GM23338 (cell line): Measurements from ENCODE around the gene ZNF429. TPM values are rescaled to one million over a fixed set of nuclear protein-coding genes. Genes with fewer than 3 reads are reported as not detected.

Experiments
- EZH2 ChIP-seq: fragments of 200-600 bp; sonication (generic); IDR thresholded peaks from one replicate; pipeline ENCODE4 v1.8.0; 2017; ENCODE audit warnings: antibody characterized with exemption, mild to moderate bottlenecking, low read depth; ENCODE audit not compliant: unreplicated experiment
- EZH2phosphoT487 ChIP-seq: fragments of 200-600 bp; sonication (generic); IDR thresholded peaks from one replicate; pipeline ENCODE4 v1.8.1; 2018; ENCODE audit warnings: antibody characterized with exemption; ENCODE audit not compliant: unreplicated experiment
- NANOG ChIP-seq: IDR thresholded peaks from 2 replicates; pipeline ENCODE4 v1.6.1; 2016; ENCODE audit warnings: antibody characterized with exemption, borderline replicate concordance
- POLR2AphosphoS5 ChIP-seq: IDR thresholded peaks from 2 replicates; pipeline ENCODE4 v1.6.1; 2016; ENCODE audit warnings: antibody characterized with exemption, low read depth
- ZNF114 ChIP-seq: fragments of 250-450 bp; sonication (Bioruptor Pico); IDR thresholded peaks from 2 replicates; pipeline ENCODE4 v1.5.0; 2020; ENCODE audit warnings: mild to moderate bottlenecking, moderate library complexity
- ZNF331 ChIP-seq: fragments of 250-450 bp; sonication (Bioruptor Pico); IDR thresholded peaks from 2 replicates; pipeline ENCODE4 v1.5.0; 2020; ENCODE audit warnings: low read depth, mild to moderate bottlenecking, moderate library complexity
- ZNF462 ChIP-seq: fragments of 250-450 bp; sonication (Bioruptor Pico); IDR thresholded peaks from 2 replicates; pipeline ENCODE4 v1.5.0; 2020; ENCODE audit warnings: mild to moderate bottlenecking, moderate library complexity
- polyA plus RNA-seq: library from polyadenylated mRNA; unstranded; fragments of >200 nt; fragmentation: Nextera tagmentation; extraction: Ambion mirVana; gene quantifications from 2 replicates; pipeline ENCODE4 v1.2.1, GENCODE V29; 2016
- total RNA-seq: library from RNA; depleted of rRNA; stranded (reverse); fragments of >200 nt; shearing (Covaris generic); gene quantifications from 2 replicates; pipeline ENCODE4 v1.2.3, GENCODE V29; 2014
- TF ChIP-seq, protein P1 (sequence below): IDR thresholded peaks from 2 replicates; pipeline ENCODE4 v1.6.1; 2016; ENCODE audit warnings: antibody characterized with exemption
- TF ChIP-seq, protein P2 (sequence below): IDR thresholded peaks from one replicate; pipeline ENCODE4 v1.6.1; 2018; ENCODE audit warnings: antibody characterized with exemption; ENCODE audit not compliant: unreplicated experiment

Gene ZNF429
- total and polyA plus RNA-seq, 2 experiments from 2014 or later: 13.4 to 18.9 TPM

DNA sequence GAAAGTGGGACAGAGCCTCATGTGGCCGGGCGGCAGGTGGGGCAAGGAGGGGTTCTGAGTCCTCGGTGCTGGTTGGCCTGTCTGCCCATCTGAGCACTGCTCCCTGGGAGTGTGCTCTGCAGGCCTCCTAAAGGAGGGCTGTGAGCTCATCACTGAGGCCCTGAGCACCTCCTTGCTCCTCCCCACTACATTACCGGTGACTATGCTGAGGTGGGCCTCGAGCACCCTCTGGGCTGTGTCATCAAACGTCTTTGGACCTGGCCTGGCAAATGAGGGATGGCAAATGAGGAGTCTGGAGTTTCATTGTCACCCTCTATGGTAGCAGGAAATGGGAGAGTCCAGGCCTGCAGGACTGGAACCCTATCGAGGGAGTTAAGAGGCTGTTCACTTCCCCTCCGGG, 38.8 kb upstream of the ZNF429 start (continued):
- TF ChIP-seq ZNF462 (no peak), EZH2phosphoT487 (no peak), EZH2 (no peak), ZNF331 (CRISPR knock-in tag) (no peak), NANOG (no peak), ZNF114 (CRISPR knock-in tag) (no peak), POLR2AphosphoS5 (no peak)
- TF ChIP-seq, protein P1, sequence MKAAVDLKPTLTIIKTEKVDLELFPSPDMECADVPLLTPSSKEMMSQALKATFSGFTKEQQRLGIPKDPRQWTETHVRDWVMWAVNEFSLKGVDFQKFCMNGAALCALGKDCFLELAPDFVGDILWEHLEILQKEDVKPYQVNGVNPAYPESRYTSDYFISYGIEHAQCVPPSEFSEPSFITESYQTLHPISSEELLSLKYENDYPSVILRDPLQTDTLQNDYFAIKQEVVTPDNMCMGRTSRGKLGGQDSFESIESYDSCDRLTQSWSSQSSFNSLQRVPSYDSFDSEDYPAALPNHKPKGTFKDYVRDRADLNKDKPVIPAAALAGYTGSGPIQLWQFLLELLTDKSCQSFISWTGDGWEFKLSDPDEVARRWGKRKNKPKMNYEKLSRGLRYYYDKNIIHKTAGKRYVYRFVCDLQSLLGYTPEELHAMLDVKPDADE: no peak
- TF ChIP-seq, protein P2, sequence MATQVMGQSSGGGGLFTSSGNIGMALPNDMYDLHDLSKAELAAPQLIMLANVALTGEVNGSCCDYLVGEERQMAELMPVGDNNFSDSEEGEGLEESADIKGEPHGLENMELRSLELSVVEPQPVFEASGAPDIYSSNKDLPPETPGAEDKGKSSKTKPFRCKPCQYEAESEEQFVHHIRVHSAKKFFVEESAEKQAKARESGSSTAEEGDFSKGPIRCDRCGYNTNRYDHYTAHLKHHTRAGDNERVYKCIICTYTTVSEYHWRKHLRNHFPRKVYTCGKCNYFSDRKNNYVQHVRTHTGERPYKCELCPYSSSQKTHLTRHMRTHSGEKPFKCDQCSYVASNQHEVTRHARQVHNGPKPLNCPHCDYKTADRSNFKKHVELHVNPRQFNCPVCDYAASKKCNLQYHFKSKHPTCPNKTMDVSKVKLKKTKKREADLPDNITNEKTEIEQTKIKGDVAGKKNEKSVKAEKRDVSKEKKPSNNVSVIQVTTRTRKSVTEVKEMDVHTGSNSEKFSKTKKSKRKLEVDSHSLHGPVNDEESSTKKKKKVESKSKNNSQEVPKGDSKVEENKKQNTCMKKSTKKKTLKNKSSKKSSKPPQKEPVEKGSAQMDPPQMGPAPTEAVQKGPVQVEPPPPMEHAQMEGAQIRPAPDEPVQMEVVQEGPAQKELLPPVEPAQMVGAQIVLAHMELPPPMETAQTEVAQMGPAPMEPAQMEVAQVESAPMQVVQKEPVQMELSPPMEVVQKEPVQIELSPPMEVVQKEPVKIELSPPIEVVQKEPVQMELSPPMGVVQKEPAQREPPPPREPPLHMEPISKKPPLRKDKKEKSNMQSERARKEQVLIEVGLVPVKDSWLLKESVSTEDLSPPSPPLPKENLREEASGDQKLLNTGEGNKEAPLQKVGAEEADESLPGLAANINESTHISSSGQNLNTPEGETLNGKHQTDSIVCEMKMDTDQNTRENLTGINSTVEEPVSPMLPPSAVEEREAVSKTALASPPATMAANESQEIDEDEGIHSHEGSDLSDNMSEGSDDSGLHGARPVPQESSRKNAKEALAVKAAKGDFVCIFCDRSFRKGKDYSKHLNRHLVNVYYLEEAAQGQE: no peak
